K562 (cell line): ENCODE measurements around the gene TMTC2.

Source experiments
- BRCA1 ChIP-seq, 2 experiments: fragments of 450-650 bp in 1 of 2; sonication (generic) in 1 of 2; formaldehyde crosslinking in 1 of 2; IDR thresholded peaks; 2 replicates each; pipeline versions ENCODE4 v1.5.0 to v1.6.1; 2017 to 2020; ENCODE audit warnings: mild to moderate bottlenecking in 1 of 2, missing genetic modification reagents in 1 of 2
- C11orf30 ChIP-seq: fragments of 450-650 bp; IDR thresholded peaks from 2 replicates; pipeline ENCODE4 v1.6.1; 2016; ENCODE audit warnings: low read depth, mild to moderate bottlenecking
- JUN ChIP-seq, 2 experiments: sonication (generic) in 1 of 2; formaldehyde crosslinking in 1 of 2; IDR thresholded peaks; 2 replicates each; pipeline versions ENCODE4 v1.6.1 to v1.8.0; 2012 to 2022; ENCODE audit warnings: borderline replicate concordance in 2 of 2, mild to moderate bottlenecking in 2 of 2, improper control_type of control experiment in 1 of 2, low read depth in 1 of 2, low read length in 1 of 2, missing genetic modification reagents in 1 of 2
- NFXL1 ChIP-seq: fragments of 450-650 bp; formaldehyde crosslinking; IDR thresholded peaks from 2 replicates; pipeline ENCODE4 v1.4.0; 2021; ENCODE audit warnings: mild to moderate bottlenecking
- POLR2A ChIP-seq: fragments of 450-650 bp; conservative IDR thresholded peaks from 2 replicates; pipeline ENCODE4 v1.6.1; 2016
- POLR2AphosphoS5 ChIP-seq: IDR thresholded peaks from 2 replicates; pipeline ENCODE4 v1.6.1; 2011; ENCODE audit warnings: mild to moderate bottlenecking, low read depth, low read length, moderate library complexity; ENCODE audit not compliant: control insufficient read depth, insufficient read depth
- SMC3 ChIP-seq: conservative IDR thresholded peaks from 2 replicates; pipeline ENCODE4 v1.6.1; 2011; ENCODE audit warnings: low read depth, low read length, improper control_type of control experiment; ENCODE audit not compliant: insufficient read depth
- SRF ChIP-seq, 2 experiments: fragments of 250-450, 450-650 bp in 1 of 2; sonication (Bioruptor Pico) in 1 of 2; sonication (generic) in 1 of 2; formaldehyde crosslinking; IDR thresholded peaks; 2 replicates each; pipeline versions ENCODE4 v1.5.0 to v1.5.1; 2020 to 2022; ENCODE audit warnings: mild to moderate bottlenecking in 1 of 2, missing genetic modification reagents in 1 of 2
- TRIM28 ChIP-seq: fragments of 450-650 bp; IDR thresholded peaks from 2 replicates; pipeline ENCODE4 v1.6.1; 2017
- ZNF316 ChIP-seq: fragments of 450-650 bp; IDR thresholded peaks from 2 replicates; pipeline ENCODE4 v1.6.1; 2016
- ZZZ3 ChIP-seq: fragments of 450-650 bp; IDR thresholded peaks from 2 replicates; pipeline ENCODE4 v1.6.1; 2016; ENCODE audit warnings: antibody characterized with exemption, mild to moderate bottlenecking, moderate library complexity
- TF ChIP-seq, protein P1 (sequence below), 3 experiments: IDR thresholded peaks in 2 of 3; conservative IDR thresholded peaks in 1 of 3; 2 replicates each; pipeline ENCODE4 v1.5.1; 2011 to 2012; ENCODE audit warnings: low read length in 3 of 3, mild to moderate bottlenecking in 3 of 3, control low read depth in 2 of 3, improper control_type of control experiment in 1 of 3, inconsistent platforms in 1 of 3, low read depth in 1 of 3, mixed read lengths in 1 of 3, moderate library complexity in 1 of 3; ENCODE audit not compliant: insufficient read depth in 2 of 3
- TF ChIP-seq, protein P2 (sequence below), 2 experiments: fragments of 450-650 bp in 1 of 2; sonication (generic) in 1 of 2; formaldehyde crosslinking in 1 of 2; IDR thresholded peaks in 1 of 2; conservative IDR thresholded peaks in 1 of 2; 2 replicates each; pipeline versions ENCODE4 v1.6.1 to v1.8.1; 2016 to 2023; ENCODE audit warnings: mild to moderate bottlenecking in 2 of 2, moderate library complexity in 2 of 2, inconsistent platforms in 1 of 2, missing genetic modification reagents in 1 of 2

DNA sequence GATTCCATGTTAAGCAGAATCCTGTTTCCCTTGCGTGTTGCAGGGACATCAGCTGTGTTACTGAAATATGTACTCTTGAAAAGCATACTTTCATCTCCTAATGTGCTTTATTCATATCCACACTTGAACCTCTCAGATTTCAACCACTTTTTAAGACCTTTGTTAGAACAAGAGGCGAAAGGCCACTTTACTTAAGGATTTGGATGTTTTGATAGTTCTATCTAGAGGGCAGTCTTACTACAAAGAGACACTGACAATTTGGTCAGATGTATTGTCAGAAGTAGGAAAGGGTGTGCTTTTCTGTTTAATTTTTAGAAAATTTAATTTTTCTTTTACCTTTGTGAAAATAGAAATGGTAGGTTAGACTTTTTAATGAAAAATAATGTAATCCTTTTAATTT lies 267.9 kb downstream of the TMTC2 start:
- TF ChIP-seq ZZZ3 (no peak), ZNF316 (no peak), POLR2A (no peak), POLR2AphosphoS5 (no peak), SRF (CRISPR knock-in tag; IDR thresholded peaks at IDR 0.05) (no peak), SMC3 (no peak), NFXL1 (CRISPR knock-in tag) (no peak), TRIM28 (no peak), C11orf30 (no peak), JUN (IDR thresholded peaks at IDR 0.05; ENCODE audit: borderline replicate concordance, low read depth, low read length) (no peak), JUN (CRISPR knock-in tag; IDR thresholded peaks at IDR 0.05; ENCODE audit: borderline replicate concordance) (no peak), BRCA1 (IDR thresholded peaks at IDR 0.05) (no peak), BRCA1 (CRISPR knock-in tag; IDR thresholded peaks at IDR 0.05) (no peak)
- TF ChIP-seq, protein P1, sequence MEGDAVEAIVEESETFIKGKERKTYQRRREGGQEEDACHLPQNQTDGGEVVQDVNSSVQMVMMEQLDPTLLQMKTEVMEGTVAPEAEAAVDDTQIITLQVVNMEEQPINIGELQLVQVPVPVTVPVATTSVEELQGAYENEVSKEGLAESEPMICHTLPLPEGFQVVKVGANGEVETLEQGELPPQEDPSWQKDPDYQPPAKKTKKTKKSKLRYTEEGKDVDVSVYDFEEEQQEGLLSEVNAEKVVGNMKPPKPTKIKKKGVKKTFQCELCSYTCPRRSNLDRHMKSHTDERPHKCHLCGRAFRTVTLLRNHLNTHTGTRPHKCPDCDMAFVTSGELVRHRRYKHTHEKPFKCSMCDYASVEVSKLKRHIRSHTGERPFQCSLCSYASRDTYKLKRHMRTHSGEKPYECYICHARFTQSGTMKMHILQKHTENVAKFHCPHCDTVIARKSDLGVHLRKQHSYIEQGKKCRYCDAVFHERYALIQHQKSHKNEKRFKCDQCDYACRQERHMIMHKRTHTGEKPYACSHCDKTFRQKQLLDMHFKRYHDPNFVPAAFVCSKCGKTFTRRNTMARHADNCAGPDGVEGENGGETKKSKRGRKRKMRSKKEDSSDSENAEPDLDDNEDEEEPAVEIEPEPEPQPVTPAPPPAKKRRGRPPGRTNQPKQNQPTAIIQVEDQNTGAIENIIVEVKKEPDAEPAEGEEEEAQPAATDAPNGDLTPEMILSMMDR (IDR thresholded peaks at IDR 0.05 in 2 of 3, conservative IDR thresholded peaks at IDR 0.05 in 1 of 3; ENCODE audit: insufficient read depth in 2 of 3, low read depth in 1 of 3, low read length in 3 of 3), result no peak
- TF ChIP-seq, protein P2, sequence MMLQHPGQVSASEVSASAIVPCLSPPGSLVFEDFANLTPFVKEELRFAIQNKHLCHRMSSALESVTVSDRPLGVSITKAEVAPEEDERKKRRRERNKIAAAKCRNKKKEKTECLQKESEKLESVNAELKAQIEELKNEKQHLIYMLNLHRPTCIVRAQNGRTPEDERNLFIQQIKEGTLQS (IDR thresholded peaks at IDR 0.05), result no peak
- TF ChIP-seq, protein P2 (CRISPR knock-in tag; conservative IDR thresholded peaks at IDR 0.05), result no peak
